ENCODE results near the gene TFCP2L1.

GRCh38 chr2:121178730-121179129, 106.3 kb downstream of the TFCP2L1 start:
- TF ChIP-seq EZH2 (IDR thresholded peaks at IDR 0.05; ENCODE audit: borderline replicate concordance, low read depth, low read length, severe bottlenecking) (no peak), CTCF (IDR thresholded peaks at IDR 0.05; ENCODE audit: extremely low read depth in 1 of 2, insufficient read depth in 1 of 2, low read depth in 1 of 2, low read length in 2 of 2) (no peak), POLR2A (IDR thresholded peaks at IDR 0.05; ENCODE audit: low read depth, low read length) (no peak), POLR2AphosphoS5 (IDR thresholded peaks at IDR 0.05; ENCODE audit: insufficient read depth, low read depth, low read length) (no peak), JUN (IDR thresholded peaks at IDR 0.05; ENCODE audit: borderline replicate concordance, insufficient read depth, insufficient read length, low read depth) (no peak)

Measured in endothelial cell of umbilical vein (primary cell).